HCT116 (cell line): ENCODE data around the gene MMS22L. TPM values are rescaled to one million over a fixed set of nuclear protein-coding genes. Genes with fewer than 3 reads are reported as not detected.

Experiments used
- ATAC-seq: fragments of 200-7000 bp; cut with Tn5 transposase; 2 replicates; pipeline ENCODE4 v1.9.1; 2020; ENCODE audit warnings: mild to moderate bottlenecking, moderate library complexity
- BruUV-seq: library from RNA; stranded (reverse); fragments of 400-500 nt; replicated peaks from 2 replicates; lab custom pipeline; 2021; lab: Mats Ljungman, UMichigan
- CTCF ChIA-PET: fragments of 300-600 bp; sonication (Branson Sonifier 250); formaldehyde crosslinking; loops from one replicate; lab custom pipeline; 2021; ENCODE audit warnings: antibody characterized with exemption; lab: Charles Lee
- POLR2A ChIA-PET: fragments of 300-600, 350-600 bp; sonication (Branson Sonifier 250); formaldehyde crosslinking; loops from one replicate; lab custom pipeline; 2021; ENCODE audit warnings: antibody characterized with exemption; lab: Charles Lee
- RAD21 ChIA-PET, 2 experiments: fragments of 300-600 bp; sonication (Branson Sonifier 250); formaldehyde crosslinking; loops; one replicate each; lab custom pipeline; 2023; ENCODE audit warnings: low total read pairs in 2 of 2; ENCODE audit not compliant: uncharacterized antibody in 2 of 2, unreplicated experiment in 2 of 2, low non-redundant PET in 1 of 2; lab: Charles Lee
- DNase-seq: peaks from one replicate; pipeline ENCODE4 v3.0.0-alpha.2; 2010; ENCODE audit warnings: low read depth, low spot score
- H2AFZ ChIP-seq: fragments of 200-600 bp; shearing (Covaris generic), sonication (generic); 2 replicates; pipeline ENCODE4 v1.6.1; 2017; ENCODE audit warnings: low read depth, mixed run types, mixed read lengths, antibody characterized with exemption, low read length; ENCODE audit not compliant: poor library complexity, severe bottlenecking
- H3K27ac ChIP-seq: 2 replicates; pipeline ENCODE4 v1.5.1; 2012; ENCODE audit warnings: low read depth, low read length
- H3K27me3 ChIP-seq: fragments of 200-600 bp; sonication (generic); 2 replicates; pipeline ENCODE4 v1.6.1; 2016; ENCODE audit warnings: mixed run types, low read length, mixed read lengths; ENCODE audit not compliant: insufficient read depth
- H3K36me3 ChIP-seq, 2 experiments: fragments of 200-500 bp in 1 of 2; fragments of 200-600 bp in 1 of 2; sonication (Bioruptor generic) in 1 of 2; sonication (generic) in 1 of 2; 2 replicates each; pipeline versions ENCODE4 v1.5.1 to v1.6.1; 2014 to 2016; ENCODE audit warnings: low read length in 2 of 2, inconsistent platforms in 1 of 2, mixed read lengths in 1 of 2, mixed run types in 1 of 2; ENCODE audit not compliant: insufficient read depth in 2 of 2, control insufficient read depth in 1 of 2
- H3K4me1 ChIP-seq, 2 experiments: fragments of 200-600 bp in 1 of 2; sonication (generic) in 1 of 2; 2 replicates each; pipeline versions ENCODE4 v1.5.1 to v1.6.1; 2012 to 2017; ENCODE audit warnings: low read length in 2 of 2, inconsistent platforms in 1 of 2, mild to moderate bottlenecking in 1 of 2, mixed read lengths in 1 of 2, mixed run types in 1 of 2, moderate library complexity in 1 of 2; ENCODE audit not compliant: insufficient read depth in 2 of 2, control insufficient read depth in 1 of 2
- H3K4me2 ChIP-seq: fragments of 200-600 bp; sonication (generic); 2 replicates; pipeline ENCODE4 v1.6.1; 2017; ENCODE audit warnings: mixed run types, low read length, mixed read lengths
- H3K4me3 ChIP-seq, 2 experiments: fragments of 200-600 bp in 1 of 2; sonication (generic) in 1 of 2; replicated peaks in 1 of 2; 2 replicates each; pipeline ENCODE4 v1.5.1; 2011 to 2016; ENCODE audit warnings: low read length in 2 of 2, control low read depth in 1 of 2, low read depth in 1 of 2, mild to moderate bottlenecking in 1 of 2, mixed read lengths in 1 of 2, mixed run types in 1 of 2
- H3K79me2 ChIP-seq: fragments of 200-600 bp; sonication (generic); 2 replicates; pipeline ENCODE4 v1.6.1; 2017; ENCODE audit warnings: mild to moderate bottlenecking, mixed run types, low read length, moderate library complexity, mixed read lengths; ENCODE audit not compliant: insufficient read depth
- H3K9ac ChIP-seq: fragments of 200-600 bp; sonication (generic); 2 replicates; pipeline ENCODE4 v1.6.1; 2016; ENCODE audit warnings: low read length, mixed read lengths
- H3K9me2 ChIP-seq: fragments of 200-600 bp; sonication (generic), shearing (Covaris generic); 2 replicates; pipeline ENCODE4 v1.6.1; 2017; ENCODE audit warnings: mixed run types, mild to moderate bottlenecking, moderate library complexity; ENCODE audit not compliant: insufficient read depth
- H3K9me3 ChIP-seq, 2 experiments: fragments of 200-500 bp in 1 of 2; fragments of 200-600 bp in 1 of 2; sonication (Bioruptor generic) in 1 of 2; sonication (generic) in 1 of 2; 2 replicates each; pipeline ENCODE4 v1.6.1; 2014 to 2017; ENCODE audit warnings: low read length in 2 of 2, mixed read lengths in 2 of 2, inconsistent platforms in 1 of 2, low read depth in 1 of 2, mild to moderate bottlenecking in 1 of 2, mixed run types in 1 of 2, moderate library complexity in 1 of 2; ENCODE audit not compliant: control insufficient read depth in 1 of 2, insufficient read depth in 1 of 2
- H4K20me1 ChIP-seq: fragments of 200-600 bp; sonication (generic), shearing (Covaris generic); 2 replicates; pipeline ENCODE4 v1.6.1; 2017; ENCODE audit warnings: mixed run types, mild to moderate bottlenecking, moderate library complexity; ENCODE audit not compliant: insufficient read depth
- CBX3 ChIP-seq: IDR thresholded peaks from 2 replicates; pipeline ENCODE4 v1.6.1; 2012; ENCODE audit warnings: low read depth
- CEBPB ChIP-seq: IDR thresholded peaks from 2 replicates; pipeline ENCODE4 v1.6.1; 2012; ENCODE audit warnings: low read depth
- CTCF ChIP-seq, 3 experiments: fragments of 200-600 bp in 1 of 3; sonication (generic) in 1 of 3; IDR thresholded peaks in 2 of 3; conservative IDR thresholded peaks in 1 of 3; 2 replicates each; pipeline ENCODE4 v1.5.1; 2012 to 2017; ENCODE audit warnings: low read depth in 2 of 3, low read length in 2 of 3, antibody characterized with exemption in 1 of 3, borderline replicate concordance in 1 of 3, control low read depth in 1 of 3, mild to moderate bottlenecking in 1 of 3, mixed read lengths in 1 of 3, mixed run types in 1 of 3, moderate library complexity in 1 of 3; ENCODE audit not compliant: insufficient read depth in 1 of 3
- EGR1 ChIP-seq: IDR thresholded peaks from 2 replicates; pipeline ENCODE4 v1.6.1; 2012; ENCODE audit warnings: low read depth
- ELF1 ChIP-seq: IDR thresholded peaks from 2 replicates; pipeline ENCODE4 v1.6.1; 2012; ENCODE audit warnings: low read depth, borderline replicate concordance
- EZH2phosphoT487 ChIP-seq: fragments of 200-600 bp; IDR thresholded peaks from 2 replicates; pipeline ENCODE4 v1.6.1; 2018; ENCODE audit warnings: antibody characterized with exemption, borderline replicate concordance
- FOSL1 ChIP-seq: IDR thresholded peaks from 2 replicates; pipeline ENCODE4 v1.6.1; 2012; ENCODE audit warnings: low read depth
- JUND ChIP-seq: IDR thresholded peaks from 2 replicates; pipeline ENCODE4 v1.6.1; 2012
- RAD21 ChIP-seq: IDR thresholded peaks from 2 replicates; pipeline ENCODE4 v1.6.1; 2012; ENCODE audit warnings: low read depth, mild to moderate bottlenecking
- REST ChIP-seq: IDR thresholded peaks from 2 replicates; pipeline ENCODE4 v1.6.1; 2012; ENCODE audit warnings: low read depth
- SIN3A ChIP-seq: IDR thresholded peaks from 2 replicates; pipeline ENCODE4 v1.6.1; 2012; ENCODE audit warnings: low read depth
- SP1 ChIP-seq: IDR thresholded peaks from 2 replicates; pipeline ENCODE4 v1.6.1; 2012; ENCODE audit warnings: low read depth
- YY1 ChIP-seq: IDR thresholded peaks from 2 replicates; pipeline ENCODE4 v1.6.1; 2011; ENCODE audit warnings: low read length, low read depth, moderate library complexity, mild to moderate bottlenecking; ENCODE audit not compliant: insufficient replicate concordance; ENCODE audit errors: extremely low read depth
- ZBTB33 ChIP-seq: IDR thresholded peaks from 2 replicates; pipeline ENCODE4 v1.6.1; 2011; ENCODE audit warnings: mild to moderate bottlenecking, low read length, moderate library complexity; ENCODE audit not compliant: insufficient replicate concordance; ENCODE audit errors: extremely low read depth
- intact Hi-C: fragments of 100-400 bp; cut with micrococcal nuclease; formaldehyde crosslinking; loops from 2 replicates; pipeline ENCODE4 v1.10.0; 2022
- total RNA-seq: library from RNA; stranded (reverse); gene quantifications from one replicate; pipeline ENCODE4 v1.2.1, GENCODE V29; 2021; ENCODE audit not compliant: unreplicated experiment

The MMS22L gene
- total RNA-seq, 1 experiment from 2014 or later: 44.1 TPM

GRCh38 chr6:97292671-97293070 lies 9.7 kb upstream of the MMS22L start:
- Histone ChIP-seq H3K79me2 (no peaks in the 10 kb centered on the region), H3K4me1 (no peaks in the 10 kb centered on the region), H3K27ac (no peak overlapping the region), H3K27me3 (no peaks in the 10 kb centered on the region), H3K36me3 (no peaks in the 10 kb centered on the region), H3K4me3 (no peak overlapping the region), H3K4me2 (no peak overlapping the region), H3K9me3 (peaks cover 6 to 8% of the 10 kb centered on the region in 2 experiments; a peak in 3 of 4 replicates), H3K9me2 (no peaks in the 10 kb centered on the region), H4K20me1 (no peaks in the 10 kb centered on the region), H2AFZ (no peak overlapping the region), H3K9ac (no peak overlapping the region)
- ChIA-PET POLR2A (no interaction called here), CTCF (no interaction called here), RAD21 (no interaction called here)
- TF ChIP-seq CBX3: no peak
- no peak for TF ChIP-seq ELF1
- TF ChIP-seq SP1: no peak
- no peak for TF ChIP-seq SIN3A
- TF ChIP-seq ZBTB33: no peak
- no peak for TF ChIP-seq RAD21
- TF ChIP-seq EGR1: no peak
- TF ChIP-seq JUND: no peak
- no peak for DNase-seq
- intact Hi-C loops: no loop called here
- no peak for ATAC-seq
- no TSS peak for BruUV-seq

- Histone ChIP-seq H2AFZ (no peak overlapping the region), H3K9me2 (no peaks in the 10 kb centered on the region), H3K79me2 (no peaks in the 10 kb centered on the region), H3K36me3 (no peaks in the 10 kb centered on the region), H3K9me3 (peaks cover 6 to 8% of the 10 kb centered on the region in 2 experiments; a peak in 3 of 4 replicates), H3K9ac (no peak overlapping the region), H4K20me1 (no peaks in the 10 kb centered on the region), H3K4me3 (no peak overlapping the region), H3K4me1 (no peaks in the 10 kb centered on the region), H3K4me2 (no peak overlapping the region), H3K27me3 (no peaks in the 10 kb centered on the region), H3K27ac (no peak overlapping the region)
- ChIA-PET POLR2A (no interaction called here), CTCF (no interaction called here), RAD21 (no interaction called here)
- ATAC-seq (no peak), DNase-seq (no peak)
- intact Hi-C loops: no loop called here
- BruUV-seq: no TSS peak
- TF ChIP-seq JUND: no peak
- TF ChIP-seq REST: no peak
- no peak for TF ChIP-seq YY1
- TF ChIP-seq SIN3A: no peak
- no peak for TF ChIP-seq CEBPB
- TF ChIP-seq FOSL1: no peak
- no peak for TF ChIP-seq CBX3
- no peak for TF ChIP-seq CTCF (IDR thresholded peaks at IDR 0.05 in 2 of 3, conservative IDR thresholded peaks at IDR 0.05 in 1 of 3; ENCODE audit: borderline replicate concordance in 1 of 3, insufficient read depth in 1 of 3, low read depth in 2 of 3, low read length in 2 of 3)
- no peak for TF ChIP-seq EZH2phosphoT487
Measured at GRCh38 chr6:97291896-97292295, 8.9 kb upstream of the MMS22L start.
